Activated CD4-positive, alpha-beta T cell treated with anti-CD3 and anti-CD28 coated beads, Interleukin-2, amount 10 ng/mL, durations not matched to agents 7 days and 5 days (primary cell): ENCODE data around the gene CYB5A. TPM values are rescaled to one million over a fixed set of nuclear protein-coding genes. Genes with fewer than 3 reads are reported as not detected.

ENCODE experiments used
- CTCF ChIA-PET: fragments of 350-600 bp; sonication (Branson Sonifier 250); formaldehyde crosslinking; loops from one replicate; lab custom pipeline; 2021; ENCODE audit warnings: antibody characterized with exemption; lab: Charles Lee
- POLR2A ChIA-PET: fragments of 350-600 bp; sonication (Branson Sonifier 250); formaldehyde crosslinking; loops from one replicate; lab custom pipeline; 2021; ENCODE audit warnings: antibody characterized with exemption; lab: Charles Lee
- DNase-seq: peaks from one replicate; pipeline ENCODE4 v3.0.0-alpha.2; 2020
- H3K27ac Mint-ChIP-seq: one replicate; pipeline ENCODE4 v1.8.0; 2021; ENCODE audit warnings: mild to moderate bottlenecking, moderate library complexity, mixed read lengths
- H3K27me3 Mint-ChIP-seq: one replicate; pipeline ENCODE4 v1.8.0; 2021; ENCODE audit warnings: mixed read lengths
- H3K36me3 Mint-ChIP-seq: one replicate; pipeline ENCODE4 v1.8.0; 2021; ENCODE audit warnings: low read depth, mixed read lengths
- H3K4me1 Mint-ChIP-seq: one replicate; pipeline ENCODE4 v1.8.0; 2021; ENCODE audit warnings: mixed read lengths
- H3K4me3 Mint-ChIP-seq: one replicate; pipeline ENCODE4 v1.8.0; 2021; ENCODE audit warnings: mild to moderate bottlenecking, moderate library complexity, mixed read lengths
- H3K9me3 Mint-ChIP-seq: one replicate; pipeline ENCODE4 v1.8.0; 2021; ENCODE audit warnings: mixed read lengths
- total RNA-seq, 2 experiments: library from RNA; stranded (reverse); gene quantifications; one replicate each; pipeline ENCODE4 v1.2.3, GENCODE V29; 2021

CYB5A gene
- total RNA-seq, 2 experiments from 2014 or later, result 30.6 to 32.3 TPM

GRCh38 chr18:74281011-74281979 lies 10.5 kb downstream of the CYB5A start:
- POLR2A ChIA-PET, result no interaction called here
- H3K27ac Mint-ChIP-seq, result no peak overlapping the region

DNA sequence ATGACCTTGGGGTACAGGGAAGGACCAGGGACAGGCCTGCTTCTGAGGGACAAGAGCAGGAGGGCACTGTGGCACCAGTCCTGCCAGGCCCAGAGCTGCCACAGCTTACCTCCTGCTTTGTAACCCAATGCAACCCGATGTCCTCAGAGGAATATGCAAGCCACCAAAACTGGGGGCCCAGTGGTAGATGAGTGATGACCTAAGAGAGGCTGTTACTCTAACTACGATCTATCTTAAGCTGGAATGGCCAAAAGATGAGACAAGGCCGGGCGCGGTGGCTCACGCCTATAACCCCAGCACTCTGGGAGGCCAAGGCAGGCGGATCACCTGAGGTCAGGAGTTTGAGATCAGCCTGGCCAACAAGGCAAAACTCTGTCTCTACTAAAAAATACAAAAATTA lies 12.8 kb downstream of the CYB5A start:
- Mint-ChIP-seq H3K4me3 (no peak overlapping the region), H3K4me1 (peaks cover 20% of the 10 kb centered on the region), H3K27me3 (no peaks in the 10 kb centered on the region), H3K36me3 (peaks cover 2% of the 10 kb centered on the region), H3K9me3 (no peaks in the 10 kb centered on the region), H3K27ac (no peak overlapping the region)
- POLR2A ChIA-PET, result no interaction called here
- CTCF ChIA-PET, result no interaction called here
- DNase-seq, result no peak

More at GRCh38 chr18:74281011-74281979, 10.5 kb downstream of the CYB5A start:
- Mint-ChIP-seq H3K4me3 (no peak overlapping the region), H3K9me3 (no peaks in the 10 kb centered on the region), H3K4me1 (peaks cover 20% of the 10 kb centered on the region), H3K36me3 (no peaks in the 10 kb centered on the region), H3K27me3 (no peaks in the 10 kb centered on the region)
- CTCF ChIA-PET, result no interaction called here
- DNase-seq, result no peak

DNA sequence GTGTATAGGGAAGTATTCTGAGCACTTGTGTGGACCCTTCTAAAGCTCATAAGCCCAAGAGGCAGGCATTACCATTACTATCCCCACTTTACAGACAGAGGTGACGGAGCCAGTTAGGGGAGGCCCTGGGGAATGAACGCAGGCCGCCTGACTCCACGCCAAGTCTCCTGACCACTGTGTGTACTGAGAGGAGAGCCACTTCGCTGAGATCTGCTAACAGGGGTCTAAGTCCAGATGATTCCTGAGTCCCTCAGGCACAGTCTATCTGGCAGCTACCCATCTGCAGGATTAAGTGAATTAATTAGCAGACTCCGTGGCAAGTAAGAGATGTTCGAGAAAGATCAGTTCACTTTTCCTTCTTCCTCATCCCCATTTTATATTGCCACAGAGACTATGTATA lies 13.7 kb downstream of the CYB5A start:
- Mint-ChIP-seq H3K4me3 (no peak overlapping the region), H3K27me3 (no peaks in the 10 kb centered on the region), H3K9me3 (no peaks in the 10 kb centered on the region), H3K4me1 (peaks cover 17% of the 10 kb centered on the region), H3K27ac (no peak overlapping the region), H3K36me3 (peaks cover 2% of the 10 kb centered on the region)
- ChIA-PET CTCF (no interaction called here), POLR2A (no interaction called here)
- no peak for DNase-seq

DNA sequence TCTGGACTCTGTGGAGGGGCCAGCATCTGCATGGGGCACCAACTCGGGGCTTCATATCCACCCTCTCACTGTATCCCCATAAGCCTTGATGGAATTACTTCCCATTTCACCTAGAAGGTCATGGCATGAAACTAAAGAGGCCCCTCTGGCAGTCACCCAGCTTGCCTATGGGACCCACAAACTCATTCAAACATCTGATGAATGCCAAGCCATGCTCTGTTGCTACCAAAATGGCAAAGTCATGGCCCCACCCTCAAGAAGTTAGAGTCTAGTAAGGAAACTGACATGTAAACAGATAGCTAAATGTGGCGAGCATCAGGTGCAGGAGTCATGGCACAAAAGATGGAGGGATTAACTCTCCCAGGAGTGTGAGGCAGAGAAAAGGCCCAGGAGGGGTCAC lies 14.5 kb downstream of the CYB5A start:
- no peak for DNase-seq
- Mint-ChIP-seq H3K4me3 (no peak overlapping the region), H3K36me3 (peaks cover 2% of the 10 kb centered on the region), H3K9me3 (no peaks in the 10 kb centered on the region), H3K27ac (no peak overlapping the region), H3K4me1 (peaks cover 10% of the 10 kb centered on the region), H3K27me3 (no peaks in the 10 kb centered on the region)
- ChIA-PET POLR2A (interaction anchor here (0.6 kb wide), 1 partner anchor 78 kb away, joined by 3 read pairs; no protein-coding TSS in a partner anchor), CTCF (interaction anchor here (0.6 kb wide), 1 partner anchor 211 kb away, joined by 4 read pairs; no protein-coding TSS in a partner anchor)

DNA sequence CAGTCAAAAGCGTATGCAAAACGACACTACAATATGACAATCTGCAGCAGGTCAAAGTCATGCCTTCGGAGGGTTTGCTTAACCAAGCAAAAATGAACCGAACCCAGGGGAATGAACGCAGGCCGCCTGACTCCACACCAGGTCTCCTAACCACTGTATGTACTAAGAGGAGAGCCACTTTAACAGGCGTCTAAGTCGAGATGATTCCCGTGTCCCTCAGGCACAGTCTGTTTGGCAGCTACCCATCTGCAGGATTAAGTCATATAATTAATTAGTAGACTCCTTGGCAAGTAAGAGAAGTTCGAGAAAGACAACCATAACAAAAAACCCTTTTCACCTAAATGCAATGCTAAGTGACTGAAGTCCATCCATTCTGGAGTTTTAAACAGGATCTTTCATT lies 15.2 kb downstream of the CYB5A start:
- Mint-ChIP-seq H3K27ac (no peak overlapping the region), H3K36me3 (peaks cover 2% of the 10 kb centered on the region), H3K4me3 (no peak overlapping the region), H3K9me3 (no peaks in the 10 kb centered on the region), H3K4me1 (peaks cover 3% of the 10 kb centered on the region), H3K27me3 (no peaks in the 10 kb centered on the region)
- no peak for DNase-seq
- CTCF ChIA-PET, result interaction anchor here (0.6 kb wide), 1 partner anchor 212 kb away, joined by 4 read pairs; no protein-coding TSS in a partner anchor
- POLR2A ChIA-PET, result no interaction called here

DNA sequence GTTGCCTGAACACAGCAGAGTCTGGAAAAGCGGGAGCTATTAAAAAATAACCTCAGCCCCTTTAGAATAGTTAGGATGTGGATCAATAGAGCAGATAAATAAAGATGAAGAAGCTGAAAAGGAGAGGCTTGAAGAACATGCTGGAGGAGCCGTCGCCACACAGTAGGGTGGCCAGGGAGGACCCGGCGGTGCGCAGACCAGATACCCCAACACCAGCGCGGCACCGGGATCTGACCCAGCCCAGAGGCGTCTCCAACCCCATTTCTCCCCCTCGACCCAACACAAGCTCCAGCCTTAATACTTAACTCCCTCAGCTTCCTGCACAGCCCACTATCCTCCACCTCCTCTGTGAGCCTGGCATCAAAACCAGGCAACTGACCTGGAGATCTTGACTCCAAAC lies 16.0 kb downstream of the CYB5A start:
- Mint-ChIP-seq H3K27me3 (no peaks in the 10 kb centered on the region), H3K36me3 (peaks cover 2% of the 10 kb centered on the region), H3K4me1 (no peaks in the 10 kb centered on the region), H3K9me3 (no peaks in the 10 kb centered on the region), H3K27ac (no peak overlapping the region), H3K4me3 (no peak overlapping the region)
- ChIA-PET POLR2A (no interaction called here), CTCF (interaction anchor here (1.7 to 1.9 kb wide), 2 partner anchors 9 to 25 kb away, joined by 4 to 9 read pairs; no protein-coding TSS in a partner anchor)
- DNase-seq, result no peak

GRCh38 chr18:74274700-74275099 lies 17.1 kb downstream of the CYB5A start:
- peaks cover 2% of the 10 kb centered on the region for H3K36me3 Mint-ChIP-seq
- CTCF ChIA-PET, result interaction anchor here (1.7 to 1.9 kb wide), 2 partner anchors 10 to 26 kb away, joined by 4 to 9 read pairs; no protein-coding TSS in a partner anchor

DNA sequence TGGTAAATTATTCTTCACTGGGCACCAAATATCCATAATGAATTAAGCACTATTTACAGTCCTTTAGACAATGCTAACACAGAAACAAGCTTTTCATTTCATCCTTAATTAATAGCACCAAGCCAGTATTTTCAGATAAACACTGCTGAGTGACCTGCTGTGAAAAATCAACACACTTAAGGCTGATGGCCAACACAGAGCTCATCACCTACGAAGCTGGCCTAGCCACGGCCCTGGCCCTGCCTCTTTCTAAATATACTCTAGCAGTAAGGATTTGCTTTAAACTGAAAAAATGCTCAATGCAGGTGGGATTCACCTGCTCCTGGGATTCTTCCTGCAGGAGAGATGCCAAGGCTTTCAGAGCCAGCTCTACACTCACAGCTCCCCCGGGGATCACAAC lies 18.4 kb downstream of the CYB5A start:
- H3K9me3 Mint-ChIP-seq, result no peaks in the 10 kb centered on the region
- ChIA-PET CTCF (interaction anchor here (0.7 to 1.0 kb wide), 2 partner anchors 9 to 161 kb away, joined by 3 read pairs; no protein-coding TSS in a partner anchor), POLR2A (no interaction called here)
- no peak overlapping the region for H3K27ac Mint-ChIP-seq
- no peaks in the 10 kb centered on the region for H3K4me1 Mint-ChIP-seq
- H3K36me3 Mint-ChIP-seq, result peaks cover 2% of the 10 kb centered on the region
- no peaks in the 10 kb centered on the region for H3K27me3 Mint-ChIP-seq
- DNase-seq, result no peak
- H3K4me3 Mint-ChIP-seq, result no peak overlapping the region

More at GRCh38 chr18:74274700-74275099, 17.1 kb downstream of the CYB5A start:
- Mint-ChIP-seq H3K27me3 (no peaks in the 10 kb centered on the region), H3K9me3 (no peaks in the 10 kb centered on the region), H3K4me1 (no peaks in the 10 kb centered on the region), H3K4me3 (no peak overlapping the region), H3K27ac (no peak overlapping the region)
- POLR2A ChIA-PET, result no interaction called here
- DNase-seq, result no peak

- Mint-ChIP-seq H3K36me3 (peaks cover 2% of the 10 kb centered on the region), H3K27me3 (no peaks in the 10 kb centered on the region), H3K4me1 (no peaks in the 10 kb centered on the region), H3K27ac (no peak overlapping the region), H3K4me3 (no peak overlapping the region), H3K9me3 (no peaks in the 10 kb centered on the region)
- no peak for DNase-seq
- ChIA-PET POLR2A (no interaction called here), CTCF (no interaction called here)
These were observed 20.1 kb downstream of the CYB5A start for GRCh38 chr18:74271635-74272034.

GRCh38 chr18:74268933-74269620 lies 22.7 kb downstream of the CYB5A start:
- H3K27ac Mint-ChIP-seq, result no peak overlapping the region
- no peaks in the 10 kb centered on the region for H3K27me3 Mint-ChIP-seq
- POLR2A ChIA-PET, result no interaction called here
- DNase-seq, result no peak
- no peaks in the 10 kb centered on the region for H3K36me3 Mint-ChIP-seq
- H3K9me3 Mint-ChIP-seq, result no peaks in the 10 kb centered on the region
- CTCF ChIA-PET, result no interaction called here
- H3K4me1 Mint-ChIP-seq, result no peaks in the 10 kb centered on the region
- H3K4me3 Mint-ChIP-seq, result no peak overlapping the region

DNA sequence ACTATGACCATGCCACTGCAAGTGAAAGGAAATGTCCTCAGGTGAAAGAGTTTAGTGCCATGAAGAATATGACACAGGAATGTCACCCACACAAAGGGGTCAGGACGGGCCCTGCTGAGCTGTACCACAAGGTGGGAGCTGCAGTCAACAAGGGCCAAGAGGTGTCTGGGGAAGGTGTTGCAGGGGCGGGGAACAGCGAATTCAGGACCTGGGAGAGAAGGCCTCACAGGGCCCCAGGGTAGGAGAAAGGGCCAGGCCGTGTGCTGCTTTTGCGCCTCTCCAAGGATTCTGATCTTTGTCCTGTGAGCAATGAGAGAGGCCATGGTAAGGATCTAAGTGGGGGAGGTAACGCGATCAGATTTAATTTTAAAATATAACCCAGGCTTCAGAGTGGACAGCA lies 23.6 kb downstream of the CYB5A start:
- no peak for DNase-seq
- Mint-ChIP-seq H3K4me3 (no peak overlapping the region), H3K27me3 (no peaks in the 10 kb centered on the region), H3K4me1 (no peaks in the 10 kb centered on the region), H3K27ac (no peak overlapping the region), H3K36me3 (no peaks in the 10 kb centered on the region), H3K9me3 (no peaks in the 10 kb centered on the region)
- ChIA-PET POLR2A (no interaction called here), CTCF (no interaction called here)

- Mint-ChIP-seq H3K4me3 (no peak overlapping the region), H3K36me3 (no peaks in the 10 kb centered on the region), H3K27me3 (no peaks in the 10 kb centered on the region), H3K4me1 (no peaks in the 10 kb centered on the region), H3K27ac (no peak overlapping the region), H3K9me3 (no peaks in the 10 kb centered on the region)
- DNase-seq, result no peak
- ChIA-PET CTCF (interaction anchor here (0.6 kb wide), 1 partner anchor 21 kb away, joined by 3 read pairs; no protein-coding TSS in a partner anchor), POLR2A (no interaction called here)
These were observed 25.6 kb downstream of the CYB5A start for GRCh38 chr18:74266161-74266560.
